VCaP (cell line): Measurements from ENCODE around the gene CCRL2.

Experiments used
- H3K27ac ChIP-seq: fragments of 450-650 bp; 2 replicates; pipeline ENCODE4 v1.5.1; 2017
- TF ChIP-seq, protein P1 (sequence below): fragments of 450-650 bp; conservative IDR thresholded peaks from 2 replicates; pipeline ENCODE4 v1.5.1; 2017; ENCODE audit warnings: mild to moderate bottlenecking, moderate library complexity

Gene CCRL2

DNA sequence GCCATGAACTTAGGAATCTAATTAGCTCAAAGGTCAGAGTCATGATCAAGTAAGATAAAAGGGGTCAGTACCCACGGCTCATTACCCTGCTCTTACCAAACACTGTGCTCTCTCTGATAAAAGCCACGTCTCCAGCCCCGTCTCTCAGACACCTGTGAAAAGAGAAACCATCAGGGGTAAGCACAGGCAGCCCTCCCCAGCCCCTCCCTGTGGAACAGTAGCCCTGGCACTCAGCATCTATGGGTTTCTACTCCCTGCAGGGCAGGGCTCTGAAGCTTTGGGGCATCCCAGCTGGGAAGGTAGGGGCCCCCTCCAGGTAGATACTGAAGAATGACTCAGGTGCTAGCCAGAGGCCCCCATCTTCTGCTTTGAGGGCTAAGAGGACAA, 47.1 kb downstream of the CCRL2 start:
- H3K27ac ChIP-seq: no peak overlapping the region
- TF ChIP-seq, protein P1, sequence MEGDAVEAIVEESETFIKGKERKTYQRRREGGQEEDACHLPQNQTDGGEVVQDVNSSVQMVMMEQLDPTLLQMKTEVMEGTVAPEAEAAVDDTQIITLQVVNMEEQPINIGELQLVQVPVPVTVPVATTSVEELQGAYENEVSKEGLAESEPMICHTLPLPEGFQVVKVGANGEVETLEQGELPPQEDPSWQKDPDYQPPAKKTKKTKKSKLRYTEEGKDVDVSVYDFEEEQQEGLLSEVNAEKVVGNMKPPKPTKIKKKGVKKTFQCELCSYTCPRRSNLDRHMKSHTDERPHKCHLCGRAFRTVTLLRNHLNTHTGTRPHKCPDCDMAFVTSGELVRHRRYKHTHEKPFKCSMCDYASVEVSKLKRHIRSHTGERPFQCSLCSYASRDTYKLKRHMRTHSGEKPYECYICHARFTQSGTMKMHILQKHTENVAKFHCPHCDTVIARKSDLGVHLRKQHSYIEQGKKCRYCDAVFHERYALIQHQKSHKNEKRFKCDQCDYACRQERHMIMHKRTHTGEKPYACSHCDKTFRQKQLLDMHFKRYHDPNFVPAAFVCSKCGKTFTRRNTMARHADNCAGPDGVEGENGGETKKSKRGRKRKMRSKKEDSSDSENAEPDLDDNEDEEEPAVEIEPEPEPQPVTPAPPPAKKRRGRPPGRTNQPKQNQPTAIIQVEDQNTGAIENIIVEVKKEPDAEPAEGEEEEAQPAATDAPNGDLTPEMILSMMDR: no peak

DNA sequence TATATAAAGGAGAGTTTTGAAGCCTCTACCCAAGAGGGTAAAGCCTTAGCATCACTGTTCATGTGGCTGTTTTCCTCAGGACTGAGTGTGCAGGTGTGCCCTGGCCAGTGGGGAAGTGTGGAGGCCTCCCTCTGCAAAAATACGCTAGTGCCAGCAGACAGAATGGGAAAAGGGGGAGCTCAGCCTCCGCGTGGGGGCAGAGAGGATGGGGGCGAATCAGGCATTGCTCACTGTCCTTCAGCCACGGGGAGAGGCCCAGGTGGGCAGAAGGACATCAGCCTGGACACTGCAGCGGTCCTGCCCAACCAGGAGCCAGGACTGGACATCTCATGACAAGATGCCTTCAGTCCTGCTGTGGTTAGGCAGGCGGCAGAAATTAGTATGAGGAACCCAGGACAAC, 47.5 kb downstream of the CCRL2 start:
- TF ChIP-seq, protein P1: no peak
- no peak overlapping the region for H3K27ac ChIP-seq

DNA sequence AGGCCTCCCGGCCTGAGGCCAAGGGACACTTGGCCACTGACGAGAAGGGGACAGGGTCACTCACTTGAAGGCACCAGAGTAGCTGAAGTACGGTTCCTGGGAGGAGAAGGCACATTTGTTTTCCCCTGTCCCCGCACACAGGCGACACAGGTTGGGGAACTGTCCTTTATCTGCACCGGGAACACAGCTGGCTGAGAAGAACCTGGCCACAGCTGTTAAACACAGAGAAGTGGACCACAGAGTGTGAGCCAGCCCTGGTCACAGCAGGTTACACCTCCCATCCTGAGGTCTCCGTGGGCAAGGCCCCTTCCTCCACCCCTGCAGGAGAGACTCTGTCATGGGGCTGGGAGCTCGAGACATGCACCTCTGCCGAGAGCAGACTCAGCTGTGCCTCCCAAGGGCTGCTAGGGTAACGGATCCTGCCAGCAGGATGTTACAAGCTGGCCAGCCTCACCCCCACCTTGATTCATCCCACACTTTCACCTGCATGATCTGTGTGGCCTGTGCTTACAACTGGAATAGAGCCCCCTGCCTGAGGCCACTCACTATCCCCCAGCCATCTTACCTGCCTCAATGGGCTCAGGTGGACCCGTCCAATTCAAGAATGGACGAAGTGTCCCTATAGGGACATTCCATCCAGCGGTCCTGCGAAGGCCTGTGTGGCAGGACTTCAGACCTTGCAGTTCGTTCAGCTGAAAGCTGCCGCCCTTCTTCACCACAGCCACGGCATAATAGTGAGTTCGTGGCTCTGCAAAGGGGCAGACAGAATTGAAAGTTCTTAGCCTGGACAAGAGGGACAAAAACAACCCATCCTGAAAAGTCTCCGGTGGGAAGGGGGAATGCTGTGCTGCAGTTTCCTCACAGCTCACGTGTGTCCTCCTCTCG, 48.4 kb downstream of the CCRL2 start:
- TF ChIP-seq, protein P1: no peak

DNA sequence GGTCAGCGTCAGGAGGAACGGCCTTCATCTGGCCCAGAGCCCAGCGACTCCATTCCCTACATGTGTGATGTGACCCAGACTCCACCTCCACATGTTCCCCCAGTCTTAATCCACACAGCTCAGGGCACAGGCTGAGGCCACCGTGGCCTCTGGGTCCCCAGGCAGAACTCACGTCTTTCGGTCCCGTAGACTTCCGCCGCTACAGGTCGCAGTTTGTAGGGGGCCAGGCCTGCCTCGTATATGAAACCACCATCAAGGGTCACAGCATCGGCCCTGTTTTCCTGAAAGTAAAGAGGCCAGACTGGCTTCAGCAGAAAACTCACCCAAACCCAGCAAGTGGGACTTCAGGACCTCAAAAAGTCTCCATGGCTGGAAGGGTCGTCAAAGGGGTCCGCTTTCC, 49.1 kb downstream of the CCRL2 start:
- TF ChIP-seq, protein P1: no peak
- no peak overlapping the region for H3K27ac ChIP-seq

More for the DNA sequence above, 48.4 kb downstream of the CCRL2 start:
- H3K27ac ChIP-seq: no peak overlapping the region
